ENCODE results near the gene RYR3. TPM values are rescaled to one million over a fixed set of nuclear protein-coding genes. Genes with fewer than 3 reads are reported as not detected.

RYR3 gene
- total RNA-seq, 1 donor from 2014 or later: 0.08 TPM

DNA sequence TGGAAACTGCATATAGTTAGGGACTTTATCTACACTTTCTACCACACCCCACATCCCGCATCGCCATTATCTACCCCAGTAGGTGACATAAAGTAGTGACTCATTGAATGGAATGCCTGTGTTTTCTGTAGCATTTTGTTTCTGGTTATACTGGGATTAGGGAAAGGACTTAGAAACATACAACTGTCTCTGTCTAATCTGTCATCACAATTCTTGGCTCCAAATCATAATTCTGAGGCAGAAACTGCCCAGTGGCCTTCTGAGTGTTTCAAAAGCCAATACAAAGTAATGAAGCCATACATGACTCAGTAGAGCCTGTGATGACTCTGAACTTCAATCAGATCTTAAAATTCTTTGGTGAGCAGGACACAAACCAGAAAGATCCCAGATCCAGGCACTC, 541.8 kb downstream of the RYR3 start:
- Histone ChIP-seq H3K36me3 (no peaks in the 10 kb centered on the region), H3K27ac (replicated peaks) (no peak overlapping the region), H3K4me3 (no peak overlapping the region), H3K4me1 (no peaks in the 10 kb centered on the region), H3K27me3 (ENCODE audit: low read depth) (no peaks in the 10 kb centered on the region), H3K9me3 (replicated peaks) (no peaks in the 10 kb centered on the region)
- TF ChIP-seq, protein P1, sequence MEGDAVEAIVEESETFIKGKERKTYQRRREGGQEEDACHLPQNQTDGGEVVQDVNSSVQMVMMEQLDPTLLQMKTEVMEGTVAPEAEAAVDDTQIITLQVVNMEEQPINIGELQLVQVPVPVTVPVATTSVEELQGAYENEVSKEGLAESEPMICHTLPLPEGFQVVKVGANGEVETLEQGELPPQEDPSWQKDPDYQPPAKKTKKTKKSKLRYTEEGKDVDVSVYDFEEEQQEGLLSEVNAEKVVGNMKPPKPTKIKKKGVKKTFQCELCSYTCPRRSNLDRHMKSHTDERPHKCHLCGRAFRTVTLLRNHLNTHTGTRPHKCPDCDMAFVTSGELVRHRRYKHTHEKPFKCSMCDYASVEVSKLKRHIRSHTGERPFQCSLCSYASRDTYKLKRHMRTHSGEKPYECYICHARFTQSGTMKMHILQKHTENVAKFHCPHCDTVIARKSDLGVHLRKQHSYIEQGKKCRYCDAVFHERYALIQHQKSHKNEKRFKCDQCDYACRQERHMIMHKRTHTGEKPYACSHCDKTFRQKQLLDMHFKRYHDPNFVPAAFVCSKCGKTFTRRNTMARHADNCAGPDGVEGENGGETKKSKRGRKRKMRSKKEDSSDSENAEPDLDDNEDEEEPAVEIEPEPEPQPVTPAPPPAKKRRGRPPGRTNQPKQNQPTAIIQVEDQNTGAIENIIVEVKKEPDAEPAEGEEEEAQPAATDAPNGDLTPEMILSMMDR (IDR thresholded peaks at IDR 0.05; ENCODE audit: borderline replicate concordance): no peak
- intact Hi-C loops (cut with micrococcal nuclease): no loop called here
- no peak for DNase-seq

DNA sequence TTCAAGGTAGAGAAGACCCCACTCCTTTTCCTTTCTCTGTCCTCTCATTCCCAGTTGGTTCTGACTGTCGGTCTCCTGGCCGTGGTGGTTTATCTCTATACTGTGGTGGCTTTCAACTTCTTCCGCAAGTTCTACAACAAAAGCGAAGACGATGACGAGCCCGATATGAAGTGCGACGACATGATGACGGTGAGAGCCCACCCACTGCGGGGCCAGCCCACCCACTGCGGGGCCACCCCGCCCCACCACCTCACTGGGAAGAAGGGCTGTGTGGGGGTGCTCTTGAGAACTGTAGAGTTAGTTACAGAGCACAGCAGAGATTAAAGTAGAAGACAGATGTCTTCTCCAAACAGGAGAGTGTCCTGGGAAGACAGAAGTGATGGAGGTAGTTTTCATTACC, 547.0 kb downstream of the RYR3 start:
- Histone ChIP-seq H3K27me3 (ENCODE audit: low read depth) (no peaks in the 10 kb centered on the region), H3K36me3 (peaks cover 15% of the 10 kb centered on the region), H3K27ac (replicated peaks) (no peak overlapping the region), H3K9me3 (replicated peaks) (no peaks in the 10 kb centered on the region), H3K4me1 (no peaks in the 10 kb centered on the region), H3K4me3 (no peak overlapping the region)
- DNase-seq: no peak
- TF ChIP-seq, protein P1 (IDR thresholded peaks at IDR 0.05; ENCODE audit: borderline replicate concordance): no peak
- intact Hi-C loops (cut with micrococcal nuclease): no loop called here

DNA sequence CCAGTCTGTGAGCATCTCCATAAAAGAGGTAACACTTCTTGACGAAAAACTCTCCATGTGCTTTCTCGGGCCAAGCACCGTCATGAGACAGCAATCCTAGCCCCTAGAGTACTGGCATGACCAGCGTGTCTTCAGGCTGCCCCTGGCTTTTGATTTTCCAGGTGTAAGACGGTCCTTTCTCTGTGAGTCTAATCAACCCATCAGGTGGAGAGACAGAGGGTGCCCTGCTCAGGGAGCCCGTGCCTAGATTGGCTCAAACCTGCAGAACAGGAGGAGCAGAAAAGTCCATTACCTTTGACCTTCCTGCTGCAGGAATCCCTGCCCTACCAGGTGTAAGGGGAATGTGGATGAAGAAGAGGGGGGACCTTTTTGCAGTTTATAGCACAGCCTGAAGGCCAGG, 548.1 kb downstream of the RYR3 start:
- no peak for DNase-seq
- H3K4me1 ChIP-seq: no peaks in the 10 kb centered on the region
- peaks cover 22% of the 10 kb centered on the region for H3K36me3 ChIP-seq
- no peaks in the 10 kb centered on the region for H3K27me3 ChIP-seq (ENCODE audit: low read depth)
- H3K27ac ChIP-seq (replicated peaks): no peak overlapping the region
- no peaks in the 10 kb centered on the region for H3K9me3 ChIP-seq (replicated peaks)
- H3K4me3 ChIP-seq: no peak overlapping the region
- TF ChIP-seq, protein P1 (IDR thresholded peaks at IDR 0.05; ENCODE audit: borderline replicate concordance): no peak
- intact Hi-C loops (cut with micrococcal nuclease): no loop called here

DNA sequence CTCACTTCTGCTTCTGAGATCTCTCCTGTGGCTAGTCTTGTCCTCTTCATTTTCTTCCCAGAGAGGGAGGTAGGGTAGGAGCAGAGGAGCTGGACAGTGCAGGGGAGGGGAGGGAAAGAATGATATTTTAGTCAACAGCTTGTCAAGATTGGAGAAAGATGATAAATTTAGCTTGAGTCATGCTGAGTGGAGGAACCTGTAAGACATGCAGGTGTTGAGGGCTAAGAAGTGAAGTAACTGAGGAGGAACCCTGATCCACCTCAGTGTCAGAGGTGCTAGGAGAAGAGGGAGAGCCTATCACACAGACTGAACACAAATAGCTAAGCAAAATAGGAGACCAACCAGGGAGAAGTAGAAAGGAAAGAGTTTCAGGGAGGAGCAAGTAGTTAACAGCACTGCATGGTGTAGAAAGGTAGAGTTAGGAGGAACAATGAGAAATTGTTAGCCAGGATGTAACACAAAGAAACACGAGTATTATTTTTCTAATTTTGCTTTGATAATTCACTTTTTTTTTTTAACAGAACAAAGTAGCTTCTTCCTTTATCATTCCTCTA, 549.3 kb downstream of the RYR3 start:
- H3K27ac ChIP-seq (replicated peaks): no peak overlapping the region
- TF ChIP-seq, protein P1 (IDR thresholded peaks at IDR 0.05; ENCODE audit: borderline replicate concordance): no peak
- H3K27me3 ChIP-seq (ENCODE audit: low read depth): no peaks in the 10 kb centered on the region
- peaks cover 33% of the 10 kb centered on the region for H3K36me3 ChIP-seq
- H3K4me1 ChIP-seq: no peaks in the 10 kb centered on the region
- intact Hi-C loops (cut with micrococcal nuclease): no loop called here
- H3K9me3 ChIP-seq (replicated peaks): no peaks in the 10 kb centered on the region
- H3K4me3 ChIP-seq: no peak overlapping the region
- no peak for DNase-seq

DNA sequence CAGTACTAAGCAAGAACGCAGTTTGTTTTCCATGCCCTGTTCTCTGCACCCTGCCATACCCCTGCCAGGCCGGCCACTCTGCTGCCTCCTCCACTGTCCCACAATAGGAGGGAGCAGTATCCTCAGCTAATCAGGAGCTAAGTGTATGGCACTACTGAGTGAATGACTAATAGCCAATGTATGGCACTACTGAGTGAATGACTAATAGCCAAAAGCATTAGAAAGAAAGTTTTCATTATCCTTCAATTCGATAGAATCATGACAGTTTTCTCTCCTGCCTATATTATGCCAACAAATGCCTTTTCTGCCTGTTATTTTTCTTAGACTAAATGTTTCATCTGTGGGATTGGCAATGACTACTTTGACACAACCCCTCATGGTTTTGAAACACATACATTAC, 550.0 kb downstream of the RYR3 start:
- no peak for DNase-seq
- peaks cover 37% of the 10 kb centered on the region for H3K36me3 ChIP-seq
- H3K9me3 ChIP-seq (replicated peaks): no peaks in the 10 kb centered on the region
- H3K4me1 ChIP-seq: no peaks in the 10 kb centered on the region
- intact Hi-C loops (cut with micrococcal nuclease): no loop called here
- H3K4me3 ChIP-seq: no peak overlapping the region
- TF ChIP-seq, protein P1 (IDR thresholded peaks at IDR 0.05; ENCODE audit: borderline replicate concordance): no peak
- H3K27me3 ChIP-seq (ENCODE audit: low read depth): no peaks in the 10 kb centered on the region
- no peak overlapping the region for H3K27ac ChIP-seq (replicated peaks)

Measured in left ventricle myocardium inferior (tissue), 1 donor.